Smooth muscle cell (in vitro differentiated cells): ENCODE data around the gene BTBD2. TPM values are rescaled to one million over a fixed set of nuclear protein-coding genes. Genes with fewer than 3 reads are reported as not detected.

Source experiments
- DNase-seq: peaks from one replicate; lab custom pipeline; 2025; ENCODE audit not compliant: unreplicated experiment; lab: John Stamatoyannopoulos, UW
- H2AFZ ChIP-seq: fragments of 200-600 bp; sonication (generic); 2 replicates; pipeline ENCODE4 v1.6.0; 2016; ENCODE audit warnings: antibody characterized with exemption, low read depth, mild to moderate bottlenecking
- H3F3A ChIP-seq: fragments of 200-600 bp; sonication (generic); 2 replicates; pipeline ENCODE4 v1.6.0; 2017; ENCODE audit warnings: antibody characterized with exemption, low read depth
- H3K27ac ChIP-seq: fragments of 200-600 bp; sonication (generic); 2 replicates; pipeline ENCODE4 v1.5.1; 2016; ENCODE audit warnings: low read depth, mild to moderate bottlenecking
- H3K27me3 ChIP-seq: fragments of 200-600 bp; sonication (generic); 2 replicates; pipeline ENCODE4 v1.6.1; 2016; ENCODE audit warnings: low read depth, mild to moderate bottlenecking
- H3K36me3 ChIP-seq: fragments of 200-600 bp; sonication (generic); 2 replicates; pipeline ENCODE4 v1.5.1; 2016; ENCODE audit warnings: low read depth
- H3K4me1 ChIP-seq: fragments of 200-600 bp; sonication (generic); 2 replicates; pipeline ENCODE4 v1.5.1; 2016; ENCODE audit warnings: low read depth
- H3K4me2 ChIP-seq: fragments of 200-600 bp; sonication (generic); 2 replicates; pipeline ENCODE4 v1.6.0; 2016; ENCODE audit warnings: mild to moderate bottlenecking
- H3K4me3 ChIP-seq: fragments of 200-600 bp; sonication (generic); 2 replicates; pipeline ENCODE4 v1.5.1; 2016; ENCODE audit warnings: mild to moderate bottlenecking
- H3K79me2 ChIP-seq: fragments of 200-600 bp; sonication (generic); 2 replicates; pipeline ENCODE4 v1.6.0; 2016; ENCODE audit warnings: low read depth, mild to moderate bottlenecking
- H3K9ac ChIP-seq: fragments of 200-600 bp; sonication (generic); 2 replicates; pipeline ENCODE4 v1.6.0; 2016; ENCODE audit warnings: low read depth
- H3K9me3 ChIP-seq: fragments of 200-600 bp; sonication (generic); replicated peaks from 2 replicates; pipeline ENCODE4 v1.5.1; 2016; ENCODE audit warnings: low read depth
- H4K20me1 ChIP-seq: fragments of 200-600 bp; sonication (generic); 2 replicates; pipeline ENCODE4 v1.6.0; 2016; ENCODE audit warnings: low read depth
- WGBS: methylation state at CpG from one replicate; pipeline ENCODE4 v1.1.7; 2016; ENCODE audit warnings: low lambda C conversion rate; 5-methylcytosine and 5-hydroxymethylcytosine counted together
- polyA plus RNA-seq: library from polyadenylated mRNA; unstranded; fragments of >200 nt; fragmentation: Nextera tagmentation; extraction: Ambion mirVana; gene quantifications from 2 replicates; pipeline ENCODE4 v1.2.1, GENCODE V29; 2016
- total RNA-seq: library from RNA; depleted of rRNA; stranded (reverse); fragments of >200 nt; gene quantifications from 2 replicates; pipeline ENCODE4 v1.2.3, GENCODE V29; 2014
- TF ChIP-seq, protein P1 (sequence below): fragments of 200-600 bp; sonication (generic); IDR thresholded peaks from 2 replicates; pipeline ENCODE4 v1.5.1; 2017; ENCODE audit warnings: borderline replicate concordance, mild to moderate bottlenecking, antibody characterized with exemption; ENCODE audit not compliant: insufficient read depth, poor library complexity, severe bottlenecking

The BTBD2 gene
- total and polyA plus RNA-seq, 2 experiments from 2014 or later = 37.8 to 63.2 TPM

DNA sequence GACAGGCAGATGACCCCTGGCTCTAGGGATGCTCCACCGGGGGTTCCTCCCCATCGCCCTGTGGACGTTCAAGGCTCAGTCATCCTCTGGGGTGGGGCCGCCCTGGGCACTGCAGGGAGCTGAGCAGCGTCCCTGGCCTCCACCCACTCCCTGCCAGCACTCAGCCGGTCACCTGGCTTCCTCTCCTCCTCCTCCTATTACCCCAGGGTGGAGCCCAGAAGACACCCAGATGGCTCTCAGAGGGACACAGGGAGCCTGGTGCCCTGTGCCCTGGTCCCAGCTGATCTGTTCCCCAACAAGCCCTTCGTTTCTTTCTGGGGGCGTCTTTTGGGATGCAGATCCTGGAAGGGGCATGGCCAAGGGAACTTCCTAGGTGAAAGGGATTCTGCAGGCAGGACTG, 39.2 kb upstream of the BTBD2 start:
- H3K9me3 ChIP-seq = no peaks in the 10 kb centered on the region
- H3K4me1 ChIP-seq = peaks cover 11% of the 10 kb centered on the region
- no peak overlapping the region for H3K9ac ChIP-seq
- DNase-seq = no peak
- peaks cover 11% of the 10 kb centered on the region for H3K79me2 ChIP-seq
- 94% methylated on average over 8 of the region's 8 CpGs for WGBS
- TF ChIP-seq, protein P1, sequence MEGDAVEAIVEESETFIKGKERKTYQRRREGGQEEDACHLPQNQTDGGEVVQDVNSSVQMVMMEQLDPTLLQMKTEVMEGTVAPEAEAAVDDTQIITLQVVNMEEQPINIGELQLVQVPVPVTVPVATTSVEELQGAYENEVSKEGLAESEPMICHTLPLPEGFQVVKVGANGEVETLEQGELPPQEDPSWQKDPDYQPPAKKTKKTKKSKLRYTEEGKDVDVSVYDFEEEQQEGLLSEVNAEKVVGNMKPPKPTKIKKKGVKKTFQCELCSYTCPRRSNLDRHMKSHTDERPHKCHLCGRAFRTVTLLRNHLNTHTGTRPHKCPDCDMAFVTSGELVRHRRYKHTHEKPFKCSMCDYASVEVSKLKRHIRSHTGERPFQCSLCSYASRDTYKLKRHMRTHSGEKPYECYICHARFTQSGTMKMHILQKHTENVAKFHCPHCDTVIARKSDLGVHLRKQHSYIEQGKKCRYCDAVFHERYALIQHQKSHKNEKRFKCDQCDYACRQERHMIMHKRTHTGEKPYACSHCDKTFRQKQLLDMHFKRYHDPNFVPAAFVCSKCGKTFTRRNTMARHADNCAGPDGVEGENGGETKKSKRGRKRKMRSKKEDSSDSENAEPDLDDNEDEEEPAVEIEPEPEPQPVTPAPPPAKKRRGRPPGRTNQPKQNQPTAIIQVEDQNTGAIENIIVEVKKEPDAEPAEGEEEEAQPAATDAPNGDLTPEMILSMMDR = no peak
- no peak overlapping the region for H3K27ac ChIP-seq
- H3K27me3 ChIP-seq = no peaks in the 10 kb centered on the region
- H4K20me1 ChIP-seq = peaks cover 10% of the 10 kb centered on the region
- no peak overlapping the region for H3K4me3 ChIP-seq
- H3F3A ChIP-seq = peaks cover under 1% of the 10 kb centered on the region
- no peaks in the 10 kb centered on the region for H3K36me3 ChIP-seq
- H2AFZ ChIP-seq = no peak overlapping the region
- no peak overlapping the region for H3K4me2 ChIP-seq

DNA sequence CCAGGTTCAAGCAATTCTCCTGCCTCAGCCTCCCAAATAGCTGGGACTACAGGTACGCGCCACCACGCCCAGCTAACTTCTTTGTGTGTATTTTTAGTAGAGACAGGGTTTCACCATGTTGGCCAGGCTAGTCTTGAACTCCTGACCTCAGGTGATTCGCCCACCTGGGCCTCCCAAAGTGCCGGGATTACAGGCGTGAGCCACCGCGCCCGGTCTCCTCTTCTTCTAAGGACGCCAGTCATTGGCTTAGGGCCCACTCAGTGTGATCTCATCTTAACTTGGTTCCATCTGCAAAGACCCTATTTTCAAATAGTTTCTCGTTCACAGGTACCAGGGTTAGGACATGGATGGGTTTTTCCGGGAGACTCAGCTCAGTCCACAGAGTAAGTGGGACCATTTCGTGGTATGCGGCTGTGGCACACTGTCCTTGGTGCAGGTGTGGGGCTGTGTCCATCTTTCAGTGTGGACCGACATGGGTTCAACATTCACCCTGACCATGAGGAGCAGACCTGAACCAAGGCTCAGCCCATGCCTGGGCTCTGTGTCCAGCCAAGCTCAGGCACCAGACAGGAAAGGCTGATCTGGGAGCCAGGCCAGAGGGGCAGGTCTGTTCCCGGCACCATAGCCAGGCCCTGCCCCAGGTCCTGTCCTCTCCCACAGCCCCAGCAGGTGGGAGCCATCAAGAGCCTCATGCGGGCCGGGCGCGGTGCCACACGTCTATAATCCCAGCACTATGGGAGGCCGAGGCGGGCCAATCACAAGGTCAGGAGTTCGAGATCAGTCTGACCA, 38.3 kb upstream of the BTBD2 start:
- H3F3A ChIP-seq = no peaks in the 10 kb centered on the region
- H3K27ac ChIP-seq = no peak overlapping the region
- H3K79me2 ChIP-seq = peaks cover 21% of the 10 kb centered on the region
- no peaks in the 10 kb centered on the region for H3K27me3 ChIP-seq
- DNase-seq = no peak
- H3K9ac ChIP-seq = no peak overlapping the region
- H3K9me3 ChIP-seq = no peaks in the 10 kb centered on the region
- no peak overlapping the region for H2AFZ ChIP-seq
- TF ChIP-seq, protein P1 = no peak
- no peak overlapping the region for H3K4me3 ChIP-seq
- H3K4me1 ChIP-seq = peaks cover 14% of the 10 kb centered on the region
- H4K20me1 ChIP-seq = peaks cover 20% of the 10 kb centered on the region
- no peak overlapping the region for H3K4me2 ChIP-seq
- 93% methylated on average over 24 of the region's 24 CpGs for WGBS
- no peaks in the 10 kb centered on the region for H3K36me3 ChIP-seq

DNA sequence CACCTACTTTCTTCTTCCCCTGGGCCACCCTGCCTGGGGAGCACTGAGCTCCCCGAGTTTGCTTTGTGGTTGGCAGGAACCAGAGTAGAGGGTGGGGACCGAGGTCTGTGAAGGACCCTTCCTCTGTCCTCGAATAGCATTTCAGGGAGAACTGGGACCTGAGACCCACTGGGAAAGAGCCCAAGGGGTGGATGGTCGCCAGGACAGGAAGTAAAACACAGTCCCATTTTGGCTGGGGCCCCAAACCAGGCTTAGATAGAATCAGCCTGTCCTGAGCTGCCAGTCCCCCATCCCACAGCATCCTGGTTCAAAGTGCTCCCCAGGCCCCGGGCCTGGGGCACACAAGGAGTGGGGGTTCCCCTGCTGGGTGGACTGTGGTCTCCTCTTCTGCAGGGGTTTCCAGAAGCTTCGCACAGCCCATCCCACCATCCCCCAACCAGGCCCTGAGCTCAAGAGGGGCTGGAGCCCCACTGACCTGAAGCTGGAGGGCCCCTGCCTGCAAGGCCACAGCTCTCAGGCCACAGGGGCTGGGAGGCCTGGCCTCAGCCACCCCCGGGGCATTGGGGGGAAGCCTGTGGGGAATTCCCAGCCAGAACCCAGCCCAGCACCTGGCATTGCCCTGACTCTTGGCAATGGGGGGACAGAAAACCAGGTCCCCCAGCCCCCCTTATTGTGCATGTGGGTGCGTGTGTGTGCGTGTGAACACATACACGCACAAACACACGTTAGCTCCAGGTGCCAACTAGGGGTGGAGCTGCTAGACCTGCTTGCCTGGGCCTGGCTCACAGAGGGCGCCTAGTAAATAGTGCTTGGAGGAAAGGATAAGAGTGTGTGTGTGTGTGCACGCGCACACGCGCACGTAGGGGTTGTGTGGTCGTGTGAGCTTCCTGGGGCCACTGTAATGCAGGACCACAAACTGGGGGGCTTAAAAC, 36.5 kb upstream of the BTBD2 start:
- TF ChIP-seq, protein P1 = no peak
- H3K27ac ChIP-seq = peak overlapping the region; percentile 1

More for the DNA sequence above, 36.5 kb upstream of the BTBD2 start:
- no peak overlapping the region for H3K9ac ChIP-seq
- H3K4me1 ChIP-seq = peaks cover 9% of the 10 kb centered on the region
- H3K27me3 ChIP-seq = no peaks in the 10 kb centered on the region
- no peaks in the 10 kb centered on the region for H3K9me3 ChIP-seq
- no peaks in the 10 kb centered on the region for H3K36me3 ChIP-seq
- H3K4me2 ChIP-seq = peak overlapping the region; percentile 92
- H4K20me1 ChIP-seq = peaks cover 37% of the 10 kb centered on the region
- peaks cover 37% of the 10 kb centered on the region for H3K79me2 ChIP-seq
- 91% methylated on average over 18 of the region's 18 CpGs for WGBS
- H3F3A ChIP-seq = no peaks in the 10 kb centered on the region
- no peak for DNase-seq
- peak overlapping the region; percentile 86 for H2AFZ ChIP-seq
- peak overlapping the region; percentile 95 for H3K4me3 ChIP-seq
